Endodermal cell (in vitro differentiated cells): Measurements from ENCODE around the gene KCNMA1. TPM values are rescaled to one million over a fixed set of nuclear protein-coding genes. Genes with fewer than 3 reads are reported as not detected.

Experiments
- DNase-seq: peaks from one replicate; pipeline ENCODE4 v3.0.0-alpha.2; 2017
- H3K27ac ChIP-seq: 2 replicates; pipeline ENCODE4 v1.5.1; 2013; ENCODE audit warnings: mild to moderate bottlenecking, low read depth, low read length, moderate library complexity
- H3K27me3 ChIP-seq: 2 replicates; pipeline ENCODE4 v1.6.1; 2013; ENCODE audit warnings: mild to moderate bottlenecking, low read length, moderate library complexity; ENCODE audit not compliant: insufficient read depth, control insufficient read depth, poor library complexity, severe bottlenecking
- H3K36me3 ChIP-seq: 2 replicates; pipeline ENCODE4 v1.7.0; 2013; ENCODE audit warnings: mild to moderate bottlenecking, low read length, moderate library complexity; ENCODE audit not compliant: control insufficient read depth, insufficient read depth
- H3K4me1 ChIP-seq: one replicate; pipeline ENCODE4 v1.7.0; 2013; ENCODE audit warnings: low read length; ENCODE audit not compliant: control insufficient read depth, insufficient read depth
- H3K4me3 ChIP-seq: 2 replicates; pipeline ENCODE4 v1.5.1; 2013; ENCODE audit warnings: mild to moderate bottlenecking, low read length, moderate library complexity
- H3K9ac ChIP-seq: 2 replicates; pipeline ENCODE4 v1.6.1; 2013; ENCODE audit warnings: mild to moderate bottlenecking, low read length, moderate library complexity; ENCODE audit not compliant: poor library complexity, severe bottlenecking; ENCODE audit errors: extremely low read depth
- H3K9me3 ChIP-seq: 2 replicates; pipeline ENCODE4 v1.6.1; 2013; ENCODE audit warnings: mild to moderate bottlenecking, low read length, moderate library complexity; ENCODE audit not compliant: control insufficient read depth
- H3K27ac Mint-ChIP-seq: 2 replicates; pipeline ENCODE4 v1.8.0; 2020; ENCODE audit warnings: mixed read lengths
- H3K27me3 Mint-ChIP-seq: 2 replicates; pipeline ENCODE4 v1.8.0; 2021; ENCODE audit warnings: mild to moderate bottlenecking, mixed read lengths; ENCODE audit not compliant: insufficient read depth
- H3K36me3 Mint-ChIP-seq: 2 replicates; pipeline ENCODE4 v1.8.0; 2020; ENCODE audit warnings: low read depth, mixed read lengths
- H3K4me1 Mint-ChIP-seq: 2 replicates; pipeline ENCODE4 v1.8.0; 2020; ENCODE audit warnings: mixed read lengths
- H3K4me3 Mint-ChIP-seq: 2 replicates; pipeline ENCODE4 v1.8.0; 2020; ENCODE audit warnings: mild to moderate bottlenecking, moderate library complexity, mixed read lengths
- H3K9me3 Mint-ChIP-seq: 2 replicates; pipeline ENCODE4 v1.8.0; 2020; ENCODE audit warnings: mild to moderate bottlenecking, mixed read lengths
- CTCF ChIP-seq: fragments of 200-600 bp; sonication (generic); conservative IDR thresholded peaks from 2 replicates; pipeline ENCODE4 v1.5.0; 2021; ENCODE audit warnings: antibody characterized with exemption, mild to moderate bottlenecking
- WGBS, 2 experiments: methylation state at CpG; one replicate each; pipeline versions ENCODE4 v1.1.5 to v1.1.7; 2013; ENCODE audit warnings: missing lambda C conversion rate in 2 of 2, mixed read lengths in 1 of 2; ENCODE audit not compliant: insufficient coverage in 1 of 2, insufficient read length in 1 of 2; 5-methylcytosine and 5-hydroxymethylcytosine counted together
- total RNA-seq, 2 donors: library from RNA; stranded (reverse); fragmentation: NEBNext Ultra II Directional in 1 of 2; extraction: Animal tissue kit (Norgen Biotek cat#: 25700) in 1 of 2; gene quantifications; 2 replicates in 1 of 2; 3 replicates in 1 of 2; pipeline ENCODE4 v1.2.1, GENCODE V29; 2021

Gene KCNMA1
- total RNA-seq, 2 donors from 2014 or later, result 0.55 to 1.3 TPM

- Histone ChIP-seq H3K9me3 (no peaks in the 10 kb centered on the region), H3K4me3 (no peak overlapping the region), H3K36me3 (no peaks in the 10 kb centered on the region), H3K4me1 (no peaks in the 10 kb centered on the region), H3K9ac (no peak overlapping the region), H3K27ac (no peak overlapping the region), H3K27me3 (no peaks in the 10 kb centered on the region)
- DNase-seq, result no peak
- 76 to 95% methylated on average over 2 to 3 of the region's 3 CpGs for WGBS, 2 experiments
- H3K4me1 Mint-ChIP-seq, result peaks cover 8% of the 10 kb centered on the region
- no peak overlapping the region for H3K27ac Mint-ChIP-seq
- peaks cover 14% of the 10 kb centered on the region for H3K27me3 Mint-ChIP-seq
- H3K36me3 Mint-ChIP-seq, result no peaks in the 10 kb centered on the region
- H3K9me3 Mint-ChIP-seq, result no peaks in the 10 kb centered on the region
- TF ChIP-seq CTCF, result no peak
- no peak overlapping the region for H3K4me3 Mint-ChIP-seq
Measured at GRCh38 chr10:77664696-77665095, 27.1 kb upstream of the KCNMA1 start.

GRCh38 chr10:77664008-77664407 lies 26.4 kb upstream of the KCNMA1 start:
- peaks cover 8% of the 10 kb centered on the region for H3K4me1 Mint-ChIP-seq
- WGBS, 2 experiments, result 100% methylated on average over 2 of the region's 2 CpGs; no CpG with 5 or more reads in 1 of the 2 experiments
- no peak overlapping the region for H3K27ac Mint-ChIP-seq
- H3K27ac ChIP-seq, result no peak overlapping the region
- TF ChIP-seq CTCF, result no peak
- no peak overlapping the region for H3K4me3 ChIP-seq
- peaks cover 3% of the 10 kb centered on the region for H3K9me3 Mint-ChIP-seq
- DNase-seq, result no peak
- no peaks in the 10 kb centered on the region for H3K36me3 Mint-ChIP-seq
- peaks cover 13% of the 10 kb centered on the region for H3K27me3 Mint-ChIP-seq
- H3K9me3 ChIP-seq, result peaks cover 3% of the 10 kb centered on the region
- H3K4me1 ChIP-seq, result no peaks in the 10 kb centered on the region
- H3K27me3 ChIP-seq, result no peaks in the 10 kb centered on the region
- no peaks in the 10 kb centered on the region for H3K36me3 ChIP-seq
- H3K4me3 Mint-ChIP-seq, result no peak overlapping the region
- H3K9ac ChIP-seq, result no peak overlapping the region

GRCh38 chr10:77661674-77662073 lies 24.1 kb upstream of the KCNMA1 start:
- Mint-ChIP-seq H3K4me1 (peaks cover 12% of the 10 kb centered on the region), H3K27me3 (peaks cover 8% of the 10 kb centered on the region), H3K36me3 (no peaks in the 10 kb centered on the region), H3K27ac (no peak overlapping the region), H3K4me3 (no peak overlapping the region), H3K9me3 (peaks cover 16% of the 10 kb centered on the region)
- DNase-seq, result no peak
- WGBS, 2 experiments, result 76 to 89% methylated on average over 6 of the region's 6 CpGs
- Histone ChIP-seq H3K9me3 (peaks cover 10% of the 10 kb centered on the region), H3K27me3 (no peaks in the 10 kb centered on the region), H3K4me3 (no peak overlapping the region), H3K36me3 (no peaks in the 10 kb centered on the region), H3K9ac (no peak overlapping the region), H3K27ac (no peak overlapping the region), H3K4me1 (no peaks in the 10 kb centered on the region)
- no peak for TF ChIP-seq CTCF
